ENCODE results near the gene DDX27.
"Not testable (repeated sequence)": the region's sequence is repeated elsewhere in the genome, so short reads cannot be mapped to it uniquely, and the experiment has no call there.

DDX27 gene

GRCh38 chr20:49219091-49219923 lies at the start of gene DDX27:
TSS of gene DDX27 (plus strand) at chr20:49219416. CDS start at chr20:49219449, 33 bp downstream.
- DNase-seq: peak; percentile 95

GRCh38 chr20:49169547-49169946 lies 49.7 kb upstream of the DDX27 start:
- DNase-seq: no peak

- no peak for DNase-seq
Measured at GRCh38 chr20:49170714-49171113, 48.5 kb upstream of the DDX27 start.

- no peak for DNase-seq
Measured at GRCh38 chr20:49171909-49172308, 47.3 kb upstream of the DDX27 start.

GRCh38 chr20:49172413-49172812 lies 46.8 kb upstream of the DDX27 start:
- DNase-seq: no peak

- DNase-seq: no peak
Measured at GRCh38 chr20:49174183-49174582, 45.0 kb upstream of the DDX27 start.

GRCh38 chr20:49179368-49180277 lies 39.6 kb upstream of the DDX27 start:
- no peak for DNase-seq

GRCh38 chr20:49181265-49181877 lies 37.8 kb upstream of the DDX27 start:
- DNase-seq: no peak

GRCh38 chr20:49183444-49183843 lies 35.8 kb upstream of the DDX27 start:
- no peak for DNase-seq

- not testable (repeated sequence) for DNase-seq
Measured at GRCh38 chr20:49184084-49184501, 35.1 kb upstream of the DDX27 start.

GRCh38 chr20:49184691-49185070 lies 34.5 kb upstream of the DDX27 start:
- DNase-seq: no peak

GRCh38 chr20:49185071-49185761 lies 34.0 kb upstream of the DDX27 start:
- DNase-seq: no peak

- no peak for DNase-seq
Measured at GRCh38 chr20:49186535-49187329, 32.5 kb upstream of the DDX27 start.

- DNase-seq: no peak
Measured at GRCh38 chr20:49187330-49187850, 31.8 kb upstream of the DDX27 start.

- peak; percentile 95 for DNase-seq
Measured at GRCh38 chr20:49187851-49188641, 31.2 kb upstream of the DDX27 start, which contains the start of gene STAU1. TSS of gene STAU1 (minus strand) at chr20:49188334. CDS start at chr20:49166201, 22,133 bp downstream.

GRCh38 chr20:49192944-49193518 lies 26.2 kb upstream of the DDX27 start:
- DNase-seq: not testable (repeated sequence)

- DNase-seq: no peak
Measured at GRCh38 chr20:49199729-49200293, 19.4 kb upstream of the DDX27 start.

- DNase-seq: no peak
Measured at GRCh38 chr20:49203011-49203410, 16.2 kb upstream of the DDX27 start.

- DNase-seq: no peak
Measured at GRCh38 chr20:49203746-49204145, 15.5 kb upstream of the DDX27 start.

GRCh38 chr20:49207076-49207475 lies 12.1 kb upstream of the DDX27 start:
- no peak for DNase-seq

Measured in NK-92 treated with Interleukin-12 subunit alpha and Interleukin-12 subunit beta, amount 100 ng/mL, for 24 hours (cell line).